HEK293 (cell line): ENCODE measurements around the gene IFT43.
A peak's percentile ranks its signal among the peaks of the same experiment; 100 is the strongest.

ENCODE experiments used
- CTCF ChIA-PET: fragments of 350-600 bp; formaldehyde crosslinking; extraction: SDS; loops from one replicate; lab custom pipeline; 2021; ENCODE audit warnings: antibody characterized with exemption; lab: Yijun Ruan, JAX
- POLR2A ChIA-PET: fragments of 300-600 bp; formaldehyde crosslinking; extraction: SDS; loops from one replicate; lab custom pipeline; 2020; ENCODE audit warnings: antibody characterized with exemption, inconsistent platforms; lab: Yijun Ruan, JAX
- H3K27ac ChIP-seq: fragments of 200-500 bp; sonication (Bioruptor generic); 2 replicates; pipeline ENCODE4 v1.5.1; 2014; ENCODE audit warnings: low read depth, low read length, control low read depth, inconsistent platforms; ENCODE audit errors: extremely low read depth
- H3K36me3 ChIP-seq, 2 experiments: fragments of 200-500 bp in 1 of 2; sonication (Bioruptor generic) in 1 of 2; 1 replicate in 1 of 2; 2 replicates in 1 of 2; pipeline ENCODE4 v1.5.1; 2014 to 2017; ENCODE audit warnings: inconsistent platforms in 2 of 2, low read length in 2 of 2; ENCODE audit not compliant: control insufficient read depth in 2 of 2, insufficient read depth in 1 of 2
- H3K4me1 ChIP-seq: fragments of 200-500 bp; sonication (Bioruptor generic); 2 replicates; pipeline ENCODE4 v1.5.1; 2014; ENCODE audit warnings: mild to moderate bottlenecking, low read length, inconsistent platforms; ENCODE audit not compliant: control insufficient read depth, insufficient read depth
- H3K4me3 ChIP-seq: 2 replicates; pipeline ENCODE4 v1.5.1; 2011; ENCODE audit warnings: low read depth, mild to moderate bottlenecking, control low read depth, low read length, moderate library complexity
- H3K9me3 ChIP-seq: fragments of 200-500 bp; sonication (Bioruptor generic); 2 replicates; pipeline ENCODE4 v1.5.1; 2014; ENCODE audit warnings: low read depth, low read length, inconsistent platforms; ENCODE audit not compliant: control insufficient read depth, insufficient read depth
- GFI1B ChIP-seq: fragments of 450-650 bp; formaldehyde crosslinking; IDR thresholded peaks from 2 replicates; pipeline ENCODE4 v1.5.1; 2016; ENCODE audit warnings: missing biosample characterization, missing genetic modification characterization
- MYNN ChIP-seq: fragments of 450-650 bp; formaldehyde crosslinking; IDR thresholded peaks from 2 replicates; pipeline ENCODE4 v1.5.1; 2016; ENCODE audit warnings: missing biosample characterization, missing genetic modification characterization, borderline replicate concordance
- REPIN1 ChIP-seq: fragments of 450-650 bp; formaldehyde crosslinking; IDR thresholded peaks from 2 replicates; pipeline ENCODE4 v1.5.1; 2017; ENCODE audit warnings: missing biosample characterization, missing genetic modification characterization, low read depth
- ZNF138 ChIP-seq: fragments of 450-650 bp; formaldehyde crosslinking; IDR thresholded peaks from 2 replicates; pipeline ENCODE4 v1.5.1; 2016; ENCODE audit warnings: missing biosample characterization, missing genetic modification characterization, borderline replicate concordance
- ZNF223 ChIP-seq: fragments of 450-650 bp; formaldehyde crosslinking; IDR thresholded peaks from 2 replicates; pipeline ENCODE4 v1.5.1; 2016; ENCODE audit warnings: missing biosample characterization, missing genetic modification characterization
- ZNF239 ChIP-seq: fragments of 450-650 bp; formaldehyde crosslinking; IDR thresholded peaks from 2 replicates; pipeline ENCODE4 v1.5.1; 2016; ENCODE audit warnings: missing biosample characterization, missing genetic modification characterization
- ZNF324 ChIP-seq: fragments of 450-650 bp; formaldehyde crosslinking; IDR thresholded peaks from 2 replicates; pipeline ENCODE4 v1.5.1; 2016; ENCODE audit warnings: missing biosample characterization, missing genetic modification characterization
- ZNF473 ChIP-seq: fragments of 450-650 bp; formaldehyde crosslinking; IDR thresholded peaks from 2 replicates; pipeline ENCODE4 v1.5.1; 2017; ENCODE audit warnings: missing biosample characterization, missing genetic modification characterization
- ZNF510 ChIP-seq: fragments of 450-650 bp; formaldehyde crosslinking; IDR thresholded peaks from 2 replicates; pipeline ENCODE4 v1.5.1; 2018; ENCODE audit warnings: mild to moderate bottlenecking, missing genetic modification characterization, missing biosample characterization; ENCODE audit not compliant: insufficient replicate concordance
- ZNF530 ChIP-seq: fragments of 450-650 bp; formaldehyde crosslinking; IDR thresholded peaks from 2 replicates; pipeline ENCODE4 v1.5.1; 2016; ENCODE audit warnings: low read depth, missing biosample characterization, missing genetic modification characterization
- ZNF623 ChIP-seq: fragments of 450-650 bp; formaldehyde crosslinking; IDR thresholded peaks from 2 replicates; pipeline ENCODE4 v1.5.1; 2016; ENCODE audit warnings: missing biosample characterization, missing genetic modification characterization
- ZNF624 ChIP-seq: fragments of 450-650 bp; formaldehyde crosslinking; IDR thresholded peaks from 2 replicates; pipeline ENCODE4 v1.5.1; 2017; ENCODE audit warnings: missing biosample characterization, missing genetic modification characterization
- ZSCAN23 ChIP-seq: fragments of 450-650 bp; formaldehyde crosslinking; IDR thresholded peaks from 2 replicates; pipeline ENCODE4 v1.5.1; 2016; ENCODE audit warnings: missing biosample characterization, missing genetic modification characterization
- TF ChIP-seq, protein P1 (sequence below): fragments of 450-650 bp; formaldehyde crosslinking; IDR thresholded peaks from 2 replicates; pipeline ENCODE4 v1.5.1; 2017; ENCODE audit warnings: missing biosample characterization, missing genetic modification characterization
- TF ChIP-seq, protein P2 (sequence below): fragments of 450-650 bp; formaldehyde crosslinking; IDR thresholded peaks from 2 replicates; pipeline ENCODE4 v1.5.1; 2016; ENCODE audit warnings: missing biosample characterization, missing genetic modification characterization

The IFT43 gene

DNA sequence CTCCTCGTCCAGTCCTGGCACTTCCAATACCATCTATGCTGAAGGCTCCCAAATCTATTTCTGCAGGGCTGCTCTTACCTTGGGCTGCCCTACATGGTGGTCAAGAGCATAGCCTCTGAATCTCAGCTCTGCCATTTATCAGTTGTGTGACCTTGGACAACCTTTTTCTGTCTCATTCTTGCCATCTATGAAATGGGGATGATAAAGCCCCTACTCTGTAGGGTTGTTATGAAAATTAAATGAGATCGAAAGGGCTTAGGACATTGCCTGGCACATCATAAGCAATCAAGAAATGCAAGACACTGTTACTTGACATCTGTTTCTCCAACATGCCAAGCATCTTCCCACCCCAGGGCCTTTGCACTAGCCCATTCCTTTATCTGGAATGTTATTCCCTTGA, 120.6 kb downstream of the IFT43 start:
- Histone ChIP-seq H3K9me3 (no peaks in the 10 kb centered on the region), H3K4me3 (no peak overlapping the region), H3K4me1 (no peaks in the 10 kb centered on the region), H3K36me3 (no peaks in the 10 kb centered on the region), H3K27ac (no peak overlapping the region)
- TF ChIP-seq ZNF623 (tag by site-specific recombination) (peak; percentile 72), ZNF324 (tag by site-specific recombination) (no peak)
- ChIA-PET CTCF (no interaction called here), POLR2A (no interaction called here)

DNA sequence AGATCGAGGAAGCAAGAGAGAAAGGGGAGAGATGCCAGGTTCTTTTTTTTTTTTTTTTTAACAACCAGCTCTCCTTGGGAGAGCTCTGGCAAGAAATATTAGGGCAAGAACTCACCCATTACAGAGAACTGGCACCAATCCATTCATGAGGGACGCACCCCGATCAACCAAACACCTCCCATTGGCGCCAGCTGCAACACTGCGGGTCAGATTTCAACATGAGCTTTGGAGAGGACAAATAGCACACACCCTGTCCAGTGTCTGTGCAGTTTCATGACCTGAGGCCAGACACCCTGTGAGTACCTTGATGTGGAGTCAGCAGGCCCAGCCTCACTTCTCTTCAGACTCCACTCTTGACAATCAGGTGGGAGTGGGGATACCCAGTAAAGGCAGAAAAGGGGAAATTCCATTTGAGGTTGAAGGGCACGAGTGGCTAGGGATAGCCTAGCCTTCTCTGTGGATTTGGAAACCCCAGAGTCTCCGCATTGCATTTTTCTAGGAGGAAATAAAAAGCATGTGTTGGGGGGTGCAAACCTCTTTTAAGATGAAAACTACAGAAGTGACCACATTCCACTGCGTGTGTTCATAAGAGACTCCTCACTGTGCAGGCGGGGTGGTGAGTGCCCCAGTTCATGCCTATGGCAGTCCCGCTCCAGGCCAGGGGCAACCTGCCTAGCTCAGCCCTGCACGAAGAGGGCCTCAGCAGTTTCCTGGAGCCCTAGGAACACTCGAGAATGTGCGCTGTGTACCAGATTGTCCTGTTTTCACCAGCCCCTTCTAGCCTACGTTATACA, 123.7 kb downstream of the IFT43 start:
- no peaks in the 10 kb centered on the region for H3K4me1 ChIP-seq
- TF ChIP-seq ZNF138 (tag by site-specific recombination): no peak
- TF ChIP-seq ZNF223 (tag by site-specific recombination): no peak
- TF ChIP-seq ZNF624 (tag by site-specific recombination): no peak
- no peak overlapping the region for H3K27ac ChIP-seq
- ChIA-PET CTCF (interaction anchor here (1.0 kb wide), 1 partner anchor 31 kb away, joined by 5 read pairs; no protein-coding TSS in a partner anchor), POLR2A (no interaction called here)
- no peaks in the 10 kb centered on the region for H3K9me3 ChIP-seq
- no peaks in the 10 kb centered on the region for H3K36me3 ChIP-seq
- H3K4me3 ChIP-seq: no peak overlapping the region

DNA sequence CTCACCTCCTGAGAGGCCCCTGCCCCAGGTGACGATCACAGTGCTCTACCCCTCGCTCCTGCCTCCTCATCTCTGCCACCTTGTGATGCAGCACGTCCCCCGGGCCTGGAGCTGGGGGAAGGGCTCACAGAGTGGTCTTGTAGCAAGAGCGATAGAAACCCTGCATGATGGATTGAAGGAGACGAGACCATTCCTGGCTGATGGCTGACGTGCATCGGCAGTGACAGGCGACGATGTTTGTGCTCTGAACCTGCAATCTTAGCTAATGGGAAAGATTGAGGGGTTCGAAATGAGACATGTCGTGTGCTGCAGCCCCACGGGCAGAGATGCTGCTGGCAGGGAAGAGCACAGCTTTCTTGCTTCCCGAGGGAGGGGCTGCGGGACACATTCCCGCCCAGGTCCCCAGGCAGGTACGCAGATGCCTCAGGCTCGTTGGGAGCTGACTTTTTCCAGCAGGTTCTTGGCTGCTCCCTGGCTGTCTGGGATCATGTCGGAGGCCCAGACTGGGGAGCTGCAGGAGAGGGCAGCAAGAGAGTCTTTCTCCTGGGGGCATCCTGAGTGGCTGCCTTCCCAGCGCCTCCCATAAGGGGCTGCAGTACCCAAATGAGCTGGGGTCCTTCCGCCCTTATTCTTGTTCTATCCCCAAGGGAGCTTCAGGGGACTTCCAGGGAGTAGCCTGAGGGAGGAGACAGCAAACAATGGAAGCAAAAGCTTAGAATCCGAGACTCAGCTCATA, 127.5 kb downstream of the IFT43 start:
- ChIA-PET CTCF (interaction anchor here (0.6 kb wide), 1 partner anchor 244 kb away, joined by 3 read pairs; no protein-coding TSS in a partner anchor), POLR2A (interaction anchor here (1.3 kb wide), 1 partner anchor 13 kb away, joined by 3 read pairs; no protein-coding TSS in a partner anchor)

DNA sequence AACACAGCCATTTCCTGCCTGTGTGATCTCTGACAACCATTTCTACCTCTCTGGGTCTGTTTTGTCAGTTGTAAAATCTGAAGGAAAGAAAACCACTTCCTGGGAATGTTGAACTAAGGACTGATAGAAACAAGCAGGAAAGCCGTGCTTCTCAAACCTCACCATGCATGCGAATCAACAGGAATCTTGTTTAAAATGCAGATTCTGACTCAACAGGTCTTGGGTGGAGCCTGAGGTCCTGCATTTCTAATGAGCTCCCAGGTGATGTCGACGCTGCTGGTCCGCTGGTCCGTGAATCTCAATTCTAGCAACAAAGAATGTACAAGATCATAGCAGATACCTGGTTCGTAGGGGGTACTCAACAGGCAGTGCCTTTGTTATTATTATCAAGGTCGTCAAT, 128.1 kb downstream of the IFT43 start:
- Histone ChIP-seq H3K4me1 (0 out of 2 replicates have a peak, but pooled peaks cover 2% of the 10 kb centered on the region), H3K9me3 (no peaks in the 10 kb centered on the region), H3K36me3 (no peaks in the 10 kb centered on the region), H3K4me3 (no peak overlapping the region)
- POLR2A ChIA-PET: interaction anchor here (1.3 kb wide), 1 partner anchor 14 kb away, joined by 3 read pairs; no protein-coding TSS in a partner anchor
- TF ChIP-seq MYNN (tag by site-specific recombination) (no peak), ZNF530 (tag by site-specific recombination) (no peak), ZNF239 (tag by site-specific recombination) (no peak)
- TF ChIP-seq, all 188 proteins: peak for 0
- H3K27ac ChIP-seq: no peak overlapping the region
- CTCF ChIA-PET: interaction anchor here (0.6 kb wide), 1 partner anchor 244 kb away, joined by 3 read pairs; no protein-coding TSS in a partner anchor

More for the DNA sequence above, 127.5 kb downstream of the IFT43 start:
- 0 out of 2 replicates have a peak, but pooled peaks cover 2% of the 10 kb centered on the region for H3K4me1 ChIP-seq
- no peaks in the 10 kb centered on the region for H3K9me3 ChIP-seq
- H3K4me3 ChIP-seq: no peak overlapping the region
- H3K27ac ChIP-seq: no peak overlapping the region
- TF ChIP-seq ZNF473 (tag by site-specific recombination) (no peak), ZNF510 (tag by site-specific recombination) (no peak), GFI1B (tag by site-specific recombination) (no peak), REPIN1 (tag by site-specific recombination) (no peak), ZSCAN23 (no peak)
- TF ChIP-seq, protein P1, sequence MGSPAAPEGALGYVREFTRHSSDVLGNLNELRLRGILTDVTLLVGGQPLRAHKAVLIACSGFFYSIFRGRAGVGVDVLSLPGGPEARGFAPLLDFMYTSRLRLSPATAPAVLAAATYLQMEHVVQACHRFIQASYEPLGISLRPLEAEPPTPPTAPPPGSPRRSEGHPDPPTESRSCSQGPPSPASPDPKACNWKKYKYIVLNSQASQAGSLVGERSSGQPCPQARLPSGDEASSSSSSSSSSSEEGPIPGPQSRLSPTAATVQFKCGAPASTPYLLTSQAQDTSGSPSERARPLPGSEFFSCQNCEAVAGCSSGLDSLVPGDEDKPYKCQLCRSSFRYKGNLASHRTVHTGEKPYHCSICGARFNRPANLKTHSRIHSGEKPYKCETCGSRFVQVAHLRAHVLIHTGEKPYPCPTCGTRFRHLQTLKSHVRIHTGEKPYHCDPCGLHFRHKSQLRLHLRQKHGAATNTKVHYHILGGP (tag by site-specific recombination): no peak
- TF ChIP-seq, protein P2, sequence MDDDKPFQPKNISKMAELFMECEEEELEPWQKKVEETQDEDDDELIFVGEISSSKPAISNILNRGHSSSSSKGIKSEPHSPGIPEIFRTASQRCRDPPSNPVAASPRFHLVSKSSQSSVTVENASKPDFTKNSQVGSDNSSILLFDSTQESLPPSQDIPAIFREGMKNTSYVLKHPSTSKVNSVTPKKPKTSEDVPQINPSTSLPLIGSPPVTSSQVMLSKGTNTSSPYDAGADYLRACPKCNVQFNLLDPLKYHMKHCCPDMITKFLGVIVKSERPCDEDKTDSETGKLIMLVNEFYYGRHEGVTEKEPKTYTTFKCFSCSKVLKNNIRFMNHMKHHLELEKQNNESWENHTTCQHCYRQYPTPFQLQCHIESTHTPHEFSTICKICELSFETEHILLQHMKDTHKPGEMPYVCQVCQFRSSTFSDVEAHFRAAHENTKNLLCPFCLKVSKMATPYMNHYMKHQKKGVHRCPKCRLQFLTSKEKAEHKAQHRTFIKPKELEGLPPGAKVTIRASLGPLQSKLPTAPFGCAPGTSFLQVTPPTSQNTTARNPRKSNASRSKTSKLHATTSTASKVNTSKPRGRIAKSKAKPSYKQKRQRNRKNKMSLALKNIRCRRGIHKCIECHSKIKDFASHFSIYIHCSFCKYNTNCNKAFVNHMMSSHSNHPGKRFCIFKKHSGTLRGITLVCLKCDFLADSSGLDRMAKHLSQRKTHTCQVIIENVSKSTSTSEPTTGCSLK (tag by site-specific recombination): no peak
- no peaks in the 10 kb centered on the region for H3K36me3 ChIP-seq
